Mucosa of rectum (tissue), 2 donors: ENCODE results near the gene AICDA.
"Not testable (repeated sequence)": the region's sequence is repeated elsewhere in the genome, so short reads cannot be mapped to it uniquely, and the experiment has no call there.

Experiments used
- H3K27ac ChIP-seq, 2 donors: one replicate each; pipeline ENCODE4 v1.7.0; 2013; ENCODE audit warnings: inconsistent platforms in 2 of 2, low read depth in 2 of 2, low read length in 2 of 2
- H3K27me3 ChIP-seq, 2 donors: one replicate each; pipeline ENCODE4 v1.7.0; 2013; ENCODE audit warnings: low read length in 2 of 2; ENCODE audit not compliant: control insufficient read depth in 2 of 2, insufficient read depth in 2 of 2
- H3K36me3 ChIP-seq, 2 donors: one replicate each; pipeline ENCODE4 v1.7.0; 2013; ENCODE audit warnings: low read length in 2 of 2; ENCODE audit not compliant: control insufficient read depth in 2 of 2, insufficient read depth in 2 of 2
- H3K4me1 ChIP-seq, 2 donors: one replicate each; pipeline ENCODE4 v1.7.0; 2013; ENCODE audit warnings: low read length in 2 of 2, mild to moderate bottlenecking in 1 of 2; ENCODE audit not compliant: control insufficient read depth in 2 of 2, insufficient read depth in 2 of 2
- H3K4me3 ChIP-seq, 2 donors: one replicate each; pipeline ENCODE4 v1.7.0; 2013; ENCODE audit warnings: low read length in 2 of 2
- H3K9ac ChIP-seq, 2 donors: one replicate each; pipeline ENCODE4 v1.7.0; 2013; ENCODE audit warnings: low read length in 2 of 2, low read depth in 1 of 2, mild to moderate bottlenecking in 1 of 2
- H3K9me3 ChIP-seq, 2 donors: one replicate each; pipeline ENCODE4 v1.7.0; 2013; ENCODE audit warnings: low read length in 2 of 2; ENCODE audit not compliant: control insufficient read depth in 2 of 2
- donor health status: healthy.
- donor health status: Normal muscosa, but diverticular disease.

AICDA gene

DNA sequence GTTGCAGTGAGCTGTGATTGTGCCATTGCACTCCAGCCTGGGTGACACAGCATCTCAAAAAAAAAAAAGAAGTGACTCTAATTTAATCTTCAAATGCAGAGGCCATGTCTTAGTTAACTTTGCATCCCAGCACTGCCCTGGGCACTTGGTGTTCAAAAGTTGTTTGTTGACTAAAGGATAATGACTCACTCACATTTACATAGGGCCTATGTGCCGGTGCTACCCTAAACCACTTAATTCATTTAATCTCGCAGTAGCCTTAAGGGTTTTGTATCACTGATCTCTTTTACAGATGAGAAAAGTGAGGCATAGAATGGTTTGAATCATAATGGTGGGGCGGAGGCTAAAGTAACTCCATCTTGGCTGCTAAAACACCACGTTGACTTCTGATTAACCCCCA lies 26.3 kb upstream of the AICDA start:
- H3K36me3 ChIP-seq: no peaks in the 10 kb centered on the region
- H3K27ac ChIP-seq: no peak overlapping the region
- no peak overlapping the region for H3K4me3 ChIP-seq
- H3K9ac ChIP-seq: no peak overlapping the region
- H3K27me3 ChIP-seq: no peaks in the 10 kb centered on the region
- H3K4me1 ChIP-seq: no peaks in the 10 kb centered on the region
- no peaks in the 10 kb centered on the region for H3K9me3 ChIP-seq

GRCh38 chr12:8637666-8638065 lies 25.0 kb upstream of the AICDA start:
- Histone ChIP-seq H3K36me3 (no peaks in the 10 kb centered on the region), H3K9me3 (no peaks in the 10 kb centered on the region), H3K27me3 (no peaks in the 10 kb centered on the region), H3K4me1 (no peaks in the 10 kb centered on the region), H3K27ac (no peak overlapping the region), H3K9ac (no peak overlapping the region), H3K4me3 (no peak overlapping the region)

GRCh38 chr12:8637244-8637643 lies 24.6 kb upstream of the AICDA start:
- Histone ChIP-seq H3K4me3 (no peak overlapping the region), H3K36me3 (no peaks in the 10 kb centered on the region), H3K9me3 (no peaks in the 10 kb centered on the region), H3K4me1 (no peaks in the 10 kb centered on the region), H3K27ac (no peak overlapping the region), H3K9ac (no peak overlapping the region), H3K27me3 (no peaks in the 10 kb centered on the region)

DNA sequence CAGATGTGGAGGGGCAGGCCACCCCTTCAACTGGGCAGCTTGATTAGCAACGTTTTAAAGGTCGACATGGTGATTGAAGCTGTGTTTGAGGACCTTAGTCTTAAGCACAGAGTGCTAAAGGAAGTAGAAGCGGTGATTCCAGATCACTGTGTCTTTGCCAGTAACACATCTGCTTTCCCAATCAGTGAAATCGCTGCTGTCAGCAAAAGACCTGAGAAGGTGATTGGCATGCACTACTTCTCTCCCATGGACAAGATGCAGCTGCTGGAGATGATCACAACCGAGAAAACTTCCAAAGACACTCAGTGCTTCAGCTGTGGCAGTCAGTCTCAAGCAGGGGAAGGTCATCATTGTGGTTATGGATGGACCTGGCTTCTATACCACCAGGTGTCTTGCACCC lies 23.9 kb upstream of the AICDA start:
- Histone ChIP-seq H3K27me3 (no peaks in the 10 kb centered on the region), H3K27ac (no peak overlapping the region), H3K4me1 (no peaks in the 10 kb centered on the region), H3K4me3 (no peak overlapping the region), H3K9ac (no peak overlapping the region), H3K9me3 (no peaks in the 10 kb centered on the region), H3K36me3 (no peaks in the 10 kb centered on the region)

DNA sequence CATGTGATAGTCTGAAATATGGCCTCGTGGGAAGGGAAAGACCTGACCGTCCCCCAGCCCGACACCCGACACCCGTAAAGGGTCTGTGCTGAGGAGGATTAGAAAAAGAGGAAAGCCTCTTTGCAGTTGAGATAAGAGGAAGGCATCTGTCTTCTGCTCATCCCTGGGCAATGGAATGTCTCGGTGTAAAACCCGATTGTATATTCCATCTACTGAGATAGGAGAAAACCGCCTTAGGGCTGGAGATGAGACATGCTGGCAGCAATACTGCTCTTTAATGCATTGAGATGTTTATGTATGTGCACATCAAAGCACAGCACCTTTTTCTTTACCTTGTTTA lies 23.3 kb upstream of the AICDA start:
- H3K4me3 ChIP-seq, H3K36me3 ChIP-seq, H3K27me3 ChIP-seq, H3K27ac ChIP-seq, H3K9me3 ChIP-seq, H3K4me1 ChIP-seq, H3K9ac ChIP-seq: not testable (repeated sequence)

- H3K27me3 ChIP-seq, H3K4me1 ChIP-seq, H3K9me3 ChIP-seq, H3K36me3 ChIP-seq, H3K27ac ChIP-seq, H3K9ac ChIP-seq, H3K4me3 ChIP-seq: not testable (repeated sequence)
These were observed 22.8 kb upstream of the AICDA start for GRCh38 chr12:8635342-8636006.

DNA sequence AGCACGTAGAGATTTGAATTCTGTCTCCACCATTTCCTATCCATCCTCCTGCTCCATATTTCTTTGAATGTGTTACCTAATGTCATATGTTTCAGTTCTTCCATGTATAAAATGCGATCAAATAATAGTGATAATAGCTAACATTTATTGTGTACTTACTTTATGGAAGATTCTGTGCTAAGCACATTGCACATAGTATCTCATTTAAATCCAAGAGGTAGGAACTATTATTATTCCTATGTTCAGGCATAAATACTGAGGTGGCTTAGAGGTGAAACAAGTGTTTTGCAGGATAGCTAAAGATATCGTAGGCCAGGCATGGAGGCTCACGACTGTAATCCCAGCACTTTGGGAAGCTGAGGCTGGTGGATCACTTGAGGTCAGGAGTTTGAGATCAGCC lies 17.5 kb upstream of the AICDA start:
- no peak overlapping the region for H3K9ac ChIP-seq
- H3K9me3 ChIP-seq: no peaks in the 10 kb centered on the region
- no peaks in the 10 kb centered on the region for H3K27me3 ChIP-seq
- H3K4me1 ChIP-seq: no peaks in the 10 kb centered on the region
- no peak overlapping the region for H3K27ac ChIP-seq
- H3K36me3 ChIP-seq: no peaks in the 10 kb centered on the region
- H3K4me3 ChIP-seq: no peak overlapping the region

- H3K9me3 ChIP-seq: no peaks in the 10 kb centered on the region
- no peaks in the 10 kb centered on the region for H3K4me1 ChIP-seq
- no peak overlapping the region for H3K27ac ChIP-seq
- no peak overlapping the region for H3K4me3 ChIP-seq
- H3K27me3 ChIP-seq: no peaks in the 10 kb centered on the region
- no peaks in the 10 kb centered on the region for H3K36me3 ChIP-seq
- no peak overlapping the region for H3K9ac ChIP-seq
These were observed 16.9 kb upstream of the AICDA start for GRCh38 chr12:8629486-8630033.

DNA sequence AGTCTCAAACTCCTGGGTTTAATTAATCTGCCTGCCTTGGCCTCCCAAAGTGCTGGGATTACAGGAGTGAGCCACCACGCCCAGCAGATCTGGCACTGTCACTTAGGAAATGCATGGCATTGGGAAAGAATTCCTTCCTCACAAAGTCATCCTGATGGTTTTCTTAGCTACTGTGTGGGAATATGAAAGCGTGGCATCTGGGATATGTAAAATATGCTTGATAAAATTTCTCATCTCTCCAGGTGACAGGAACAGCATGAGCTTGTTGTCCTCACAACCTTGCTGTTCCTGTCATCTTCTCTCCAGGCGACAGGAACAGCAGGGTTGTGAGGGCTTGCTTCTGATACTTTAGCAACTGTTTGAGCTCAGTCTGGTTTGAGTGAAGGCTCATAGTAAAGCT lies 16.1 kb upstream of the AICDA start:
- Histone ChIP-seq H3K27me3 (no peaks in the 10 kb centered on the region), H3K9me3 (no peaks in the 10 kb centered on the region), H3K36me3 (no peaks in the 10 kb centered on the region), H3K27ac (no peak overlapping the region), H3K4me1 (no peaks in the 10 kb centered on the region), H3K4me3 (no peak overlapping the region), H3K9ac (no peak overlapping the region)

GRCh38 chr12:8624750-8625149 lies 12.1 kb upstream of the AICDA start:
- H3K4me3 ChIP-seq, H3K4me1 ChIP-seq, H3K36me3 ChIP-seq, H3K9me3 ChIP-seq, H3K27ac ChIP-seq, H3K27me3 ChIP-seq, H3K9ac ChIP-seq: not testable (repeated sequence)

GRCh38 chr12:8622646-8623045 lies 10.0 kb upstream of the AICDA start:
- Histone ChIP-seq H3K27ac (no peak overlapping the region), H3K4me3 (no peak overlapping the region), H3K27me3 (no peaks in the 10 kb centered on the region), H3K4me1 (no peaks in the 10 kb centered on the region), H3K9ac (no peak overlapping the region), H3K36me3 (no peaks in the 10 kb centered on the region), H3K9me3 (no peaks in the 10 kb centered on the region)
